HT-29 (cell line): ENCODE data around the gene NTM. TPM values are rescaled to one million over a fixed set of nuclear protein-coding genes. Genes with fewer than 3 reads are reported as not detected.
A peak's percentile ranks its signal among the peaks of the same experiment; 100 is the strongest.
"Not testable (repeated sequence)": the region's sequence is repeated elsewhere in the genome, so short reads cannot be mapped to it uniquely, and the experiment has no call there.

Source experiments
- DNase-seq: peaks from one replicate; pipeline ENCODE4 v3.0.0-alpha.2; 2015; ENCODE audit warnings: low spot score
- total RNA-seq: library from RNA; depleted of rRNA; stranded (reverse); fragments of >200 nt; shearing (Covaris generic); gene quantifications from 2 replicates; pipeline ENCODE4 v1.2.3, GENCODE V29; 2014

The NTM gene
- total RNA-seq, 1 experiment from 2014 or later: not detected

- peak; percentile 39 for DNase-seq
Observed at GRCh38 chr11:132300283-132300682, 929.9 kb downstream of the NTM start.

GRCh38 chr11:132301465-132301864 is 931.0 kb downstream of the NTM start:
- no peak for DNase-seq

GRCh38 chr11:132301900-132302299 is 931.5 kb downstream of the NTM start:
- no peak for DNase-seq

- no peak for DNase-seq
Observed at GRCh38 chr11:132307309-132308020, 937.0 kb downstream of the NTM start.

GRCh38 chr11:132310390-132311375 is 940.3 kb downstream of the NTM start:
- DNase-seq: no peak

- DNase-seq: no peak
Observed at GRCh38 chr11:132311703-132312102, 941.3 kb downstream of the NTM start.

- DNase-seq: peak; percentile 15
Observed at GRCh38 chr11:132312161-132312560, 941.7 kb downstream of the NTM start.

- peak; percentile 48 for DNase-seq
Observed at GRCh38 chr11:132312701-132313111, 942.3 kb downstream of the NTM start.

- DNase-seq: no peak
Observed at GRCh38 chr11:132314911-132315455, 944.6 kb downstream of the NTM start.

- DNase-seq: no peak
Observed at GRCh38 chr11:132315696-132316095, 945.3 kb downstream of the NTM start.

GRCh38 chr11:132318421-132319157 is 948.2 kb downstream of the NTM start:
- DNase-seq: no peak

GRCh38 chr11:132319419-132319818 is 949.0 kb downstream of the NTM start:
- DNase-seq: not testable (repeated sequence)

- no peak for DNase-seq
Observed at GRCh38 chr11:132330515-132330914, 960.1 kb downstream of the NTM start.

GRCh38 chr11:132332521-132332920 is 962.1 kb downstream of the NTM start:
- no peak for DNase-seq

- no peak for DNase-seq
Observed at GRCh38 chr11:132334769-132335280, 964.4 kb downstream of the NTM start.

- DNase-seq: no peak
Observed at GRCh38 chr11:132335311-132335710, 964.9 kb downstream of the NTM start.

GRCh38 chr11:132336781-132337535 is 966.5 kb downstream of the NTM start:
- DNase-seq: no peak

GRCh38 chr11:132337819-132338416 is 967.5 kb downstream of the NTM start:
- DNase-seq: no peak

GRCh38 chr11:132342408-132342807 is 972.0 kb downstream of the NTM start:
- no peak for DNase-seq
